Spleen (tissue), 7 donors: Measurements from ENCODE around the gene METRNL.

Source experiments
- POLR2A ChIP-seq, 3 donors: fragments of 450-650 bp; IDR thresholded peaks; one replicate each; pipeline ENCODE4 v1.5.1; 2017; ENCODE audit warnings: antibody characterized with exemption in 3 of 3, mild to moderate bottlenecking in 1 of 3
- POLR2AphosphoS5 ChIP-seq, 3 donors: sonication (generic); formaldehyde crosslinking; IDR thresholded peaks; one replicate each; pipeline ENCODE4 v1.5.1; 2017; ENCODE audit warnings: antibody characterized with exemption in 3 of 3
- TF ChIP-seq, protein P1 (sequence below), 11 experiments: fragments of 200-600 bp in 7 of 11; fragments of 450-650 bp in 4 of 11; sonication (generic) in 4 of 11; IDR thresholded peaks in 8 of 11; conservative IDR thresholded peaks in 3 of 11; 1 replicate in 7 of 11; 2 replicates in 4 of 11; pipeline versions ENCODE4 v1.4.0 to v1.8.0; 2016 to 2021; ENCODE audit warnings: antibody characterized with exemption in 11 of 11, inconsistent platforms in 4 of 11, mild to moderate bottlenecking in 1 of 11
- donor health status: DM: no; HTN: no; CAD: no; lungs with moderate emphysema.
- donor health status: DM: no; HTN: no; CAD: no.
- donor health status: DM: no; HTN: no; CAD: no.

DNA sequence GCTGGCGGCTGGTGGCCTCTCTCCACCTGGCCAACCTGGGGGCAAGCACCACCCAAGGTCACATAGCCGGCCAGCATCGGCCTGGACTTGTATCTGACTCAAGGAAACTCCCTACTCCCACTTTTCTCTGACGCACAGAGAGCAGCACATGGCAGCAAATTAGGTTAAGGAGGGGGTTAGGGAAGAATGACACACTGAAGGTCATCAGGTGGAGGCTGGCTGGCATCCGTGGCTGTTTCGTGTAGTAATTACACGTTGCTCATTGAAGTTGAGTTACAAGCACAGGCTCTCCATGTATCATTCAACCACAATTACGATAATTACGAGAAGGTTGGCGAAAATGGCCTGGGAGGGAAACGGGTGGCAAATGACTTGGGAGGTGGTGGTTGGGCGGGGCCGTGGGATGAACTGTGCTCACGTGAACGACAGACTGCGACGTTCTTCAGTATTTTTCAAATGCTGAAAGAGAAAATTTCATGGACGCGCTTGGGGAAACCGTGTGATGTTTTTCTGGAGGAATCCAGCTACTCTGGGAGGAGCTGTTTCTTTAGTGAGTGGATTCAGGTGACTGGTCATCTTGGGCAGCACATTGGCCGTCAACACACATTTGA is 4.0 kb upstream of the METRNL start:
- TF ChIP-seq, protein P1, sequence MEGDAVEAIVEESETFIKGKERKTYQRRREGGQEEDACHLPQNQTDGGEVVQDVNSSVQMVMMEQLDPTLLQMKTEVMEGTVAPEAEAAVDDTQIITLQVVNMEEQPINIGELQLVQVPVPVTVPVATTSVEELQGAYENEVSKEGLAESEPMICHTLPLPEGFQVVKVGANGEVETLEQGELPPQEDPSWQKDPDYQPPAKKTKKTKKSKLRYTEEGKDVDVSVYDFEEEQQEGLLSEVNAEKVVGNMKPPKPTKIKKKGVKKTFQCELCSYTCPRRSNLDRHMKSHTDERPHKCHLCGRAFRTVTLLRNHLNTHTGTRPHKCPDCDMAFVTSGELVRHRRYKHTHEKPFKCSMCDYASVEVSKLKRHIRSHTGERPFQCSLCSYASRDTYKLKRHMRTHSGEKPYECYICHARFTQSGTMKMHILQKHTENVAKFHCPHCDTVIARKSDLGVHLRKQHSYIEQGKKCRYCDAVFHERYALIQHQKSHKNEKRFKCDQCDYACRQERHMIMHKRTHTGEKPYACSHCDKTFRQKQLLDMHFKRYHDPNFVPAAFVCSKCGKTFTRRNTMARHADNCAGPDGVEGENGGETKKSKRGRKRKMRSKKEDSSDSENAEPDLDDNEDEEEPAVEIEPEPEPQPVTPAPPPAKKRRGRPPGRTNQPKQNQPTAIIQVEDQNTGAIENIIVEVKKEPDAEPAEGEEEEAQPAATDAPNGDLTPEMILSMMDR (IDR thresholded peaks at IDR 0.05 in 8 of 11, conservative IDR thresholded peaks at IDR 0.05 in 3 of 11), result no peak
- TF ChIP-seq POLR2AphosphoS5 (IDR thresholded peaks at IDR 0.05) (no peak), POLR2A (IDR thresholded peaks at IDR 0.05) (no peak)
